Activated CD8-positive, alpha-beta memory T cell treated with anti-CD3 and anti-CD28 coated beads, Interleukin-2, amount 50 U/mL, for 24 hours (primary cell): ENCODE measurements around the gene SRRM4.
"Not testable (repeated sequence)": the region's sequence is repeated elsewhere in the genome, so short reads cannot be mapped to it uniquely, and the experiment has no call there.

ENCODE experiments used
- DNase-seq: peaks from one replicate; pipeline ENCODE4 v3.0.0-alpha.2; 2020; ENCODE audit errors: extremely low read depth

The SRRM4 gene

GRCh38 chr12:119011231-119011630 is 29.9 kb downstream of the SRRM4 start:
- DNase-seq, result no peak

GRCh38 chr12:119012179-119012578 is 30.8 kb downstream of the SRRM4 start:
- no peak for DNase-seq

GRCh38 chr12:119013023-119013422 is 31.7 kb downstream of the SRRM4 start:
- DNase-seq, result no peak

- no peak for DNase-seq
Measured at GRCh38 chr12:119014368-119014767, 33.0 kb downstream of the SRRM4 start.

GRCh38 chr12:119016715-119017114 is 35.4 kb downstream of the SRRM4 start:
- DNase-seq, result no peak

GRCh38 chr12:119019166-119019565 is 37.8 kb downstream of the SRRM4 start:
- no peak for DNase-seq

- no peak for DNase-seq
Measured at GRCh38 chr12:119020406-119021360, 39.3 kb downstream of the SRRM4 start.

GRCh38 chr12:119024356-119024755 is 43.0 kb downstream of the SRRM4 start:
- no peak for DNase-seq

- no peak for DNase-seq
Measured at GRCh38 chr12:119025786-119026185, 44.4 kb downstream of the SRRM4 start.

- DNase-seq, result not testable (repeated sequence)
Measured at GRCh38 chr12:119033332-119033731, 52.0 kb downstream of the SRRM4 start.

- no peak for DNase-seq
Measured at GRCh38 chr12:119036878-119037825, 55.8 kb downstream of the SRRM4 start.

GRCh38 chr12:119044094-119044493 is 62.8 kb downstream of the SRRM4 start:
- no peak for DNase-seq

GRCh38 chr12:119047641-119048040 is 66.3 kb downstream of the SRRM4 start:
- no peak for DNase-seq

GRCh38 chr12:119050663-119051062 is 69.3 kb downstream of the SRRM4 start:
- no peak for DNase-seq

- DNase-seq, result no peak
Measured at GRCh38 chr12:119051474-119051873, 70.1 kb downstream of the SRRM4 start.

- no peak for DNase-seq
Measured at GRCh38 chr12:119052001-119052400, 70.7 kb downstream of the SRRM4 start.

GRCh38 chr12:119055977-119056376 is 74.6 kb downstream of the SRRM4 start:
- DNase-seq, result no peak

- no peak for DNase-seq
Measured at GRCh38 chr12:119060847-119061796, 79.8 kb downstream of the SRRM4 start.

GRCh38 chr12:119068129-119068856 is 87.0 kb downstream of the SRRM4 start:
- no peak for DNase-seq

- no peak for DNase-seq
Measured at GRCh38 chr12:119069147-119069642, 87.9 kb downstream of the SRRM4 start.
